HG02571 (cell line): ENCODE data around the gene PREX1.
"Not testable (repeated sequence)": the region's sequence is repeated elsewhere in the genome, so short reads cannot be mapped to it uniquely, and the experiment has no call there.

Experiments used
- ATAC-seq: cut with Tn5 transposase; IDR thresholded peaks from one replicate; pipeline ENCODE4 v1.9.1; 2021; ENCODE audit warnings: mild to moderate bottlenecking, moderate library complexity; ENCODE audit not compliant: unreplicated experiment

Gene PREX1

GRCh38 chr20:48826883-48827771, 672 bp downstream of the PREX1 start:
- ATAC-seq, result peak; percentile 19

DNA sequence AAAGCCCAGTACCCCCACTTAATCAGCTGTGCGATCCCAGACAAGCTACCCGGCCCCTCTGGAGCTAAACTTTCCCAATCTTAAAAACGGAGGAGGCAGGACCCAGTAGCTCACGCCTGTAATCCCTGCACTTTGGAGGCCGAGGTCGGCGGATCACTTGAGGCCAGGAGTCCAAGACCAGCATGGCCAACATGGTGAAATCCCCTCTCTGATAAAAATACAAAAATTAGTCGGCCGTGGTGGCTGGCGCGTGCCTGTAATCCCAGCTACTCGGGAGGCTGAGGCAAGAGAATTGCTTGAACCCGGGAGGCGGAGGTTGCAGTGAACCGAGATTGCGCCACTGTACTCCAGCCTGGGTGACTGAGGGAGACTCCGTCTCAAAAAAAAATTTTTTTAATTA, 1.3 kb downstream of the PREX1 start:
- not testable (repeated sequence) for ATAC-seq

DNA sequence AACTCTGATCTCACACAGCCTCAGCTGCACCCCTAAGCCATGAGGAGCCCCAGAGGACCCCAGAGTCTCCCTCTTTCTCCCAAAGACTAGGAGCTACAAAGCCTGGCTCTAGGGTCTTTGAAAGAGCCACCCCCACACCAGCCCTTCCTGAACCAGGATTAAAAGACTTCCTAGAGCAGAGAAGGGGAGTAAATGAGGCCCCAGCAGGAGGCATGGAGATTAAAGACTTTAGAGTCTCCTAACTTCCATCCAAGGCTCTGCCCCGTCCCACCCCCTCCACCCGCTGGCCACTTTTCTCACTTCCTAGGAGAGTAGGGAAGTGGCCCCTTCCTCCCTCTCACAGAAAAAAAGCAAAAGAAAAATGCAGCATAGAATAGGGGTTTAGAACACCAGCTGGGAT, 1.7 kb downstream of the PREX1 start:
- no peak for ATAC-seq

DNA sequence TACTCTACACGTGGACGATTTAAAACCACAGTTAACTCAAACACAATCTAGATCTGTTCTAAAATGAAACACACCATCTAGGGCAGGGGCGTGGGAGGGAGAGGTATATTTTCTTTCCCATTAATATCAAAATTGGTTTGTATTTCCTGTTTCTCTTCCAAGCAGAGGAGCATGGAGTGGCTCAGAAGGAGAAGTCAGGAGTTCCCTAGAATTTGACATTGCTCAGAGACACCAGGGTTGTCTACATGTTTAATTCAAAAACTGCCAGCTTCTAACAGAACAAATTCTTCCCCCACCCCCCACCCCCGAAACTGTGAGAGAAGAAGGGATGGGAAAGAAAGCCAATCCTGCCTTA, 2.3 kb downstream of the PREX1 start:
- no peak for ATAC-seq

DNA sequence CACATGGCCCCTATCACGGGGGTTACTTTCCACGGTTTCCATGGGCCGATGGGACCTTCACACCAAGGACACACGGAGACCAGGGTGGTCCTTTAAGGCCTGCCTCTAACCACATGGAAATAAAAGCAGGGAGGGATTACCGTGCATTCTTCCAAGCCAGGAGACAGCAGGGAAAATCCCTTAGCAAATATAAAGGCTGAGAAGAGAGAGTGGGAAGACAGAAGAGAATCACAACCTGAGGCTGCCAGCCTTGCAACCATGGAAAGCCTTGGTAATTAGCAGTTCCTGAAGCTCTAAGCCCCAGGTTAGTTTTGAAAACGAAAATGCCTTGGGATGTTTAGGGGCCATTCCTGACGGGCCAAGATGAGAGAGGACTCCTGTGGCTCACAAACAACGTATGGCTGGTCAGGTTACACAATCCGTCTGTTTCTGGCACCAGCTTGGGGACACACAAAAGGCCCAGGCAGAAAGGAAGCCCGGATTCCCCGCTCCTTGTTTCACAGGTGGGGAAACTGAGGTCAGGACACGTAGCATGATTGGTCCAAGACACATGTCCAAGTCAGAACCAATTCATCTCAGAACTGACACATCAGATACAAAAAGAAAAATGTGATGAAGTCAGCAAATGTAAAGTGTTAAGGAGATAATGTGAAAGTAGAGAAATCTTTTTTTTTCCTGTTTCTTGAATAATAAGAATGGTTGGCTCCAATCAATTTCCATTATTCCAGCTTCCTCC, 2.8 kb downstream of the PREX1 start:
- ATAC-seq, result no peak

GRCh38 chr20:48823960-48824498, 3.8 kb downstream of the PREX1 start:
- no peak for ATAC-seq

GRCh38 chr20:48823476-48823875, 4.3 kb downstream of the PREX1 start:
- no peak for ATAC-seq

DNA sequence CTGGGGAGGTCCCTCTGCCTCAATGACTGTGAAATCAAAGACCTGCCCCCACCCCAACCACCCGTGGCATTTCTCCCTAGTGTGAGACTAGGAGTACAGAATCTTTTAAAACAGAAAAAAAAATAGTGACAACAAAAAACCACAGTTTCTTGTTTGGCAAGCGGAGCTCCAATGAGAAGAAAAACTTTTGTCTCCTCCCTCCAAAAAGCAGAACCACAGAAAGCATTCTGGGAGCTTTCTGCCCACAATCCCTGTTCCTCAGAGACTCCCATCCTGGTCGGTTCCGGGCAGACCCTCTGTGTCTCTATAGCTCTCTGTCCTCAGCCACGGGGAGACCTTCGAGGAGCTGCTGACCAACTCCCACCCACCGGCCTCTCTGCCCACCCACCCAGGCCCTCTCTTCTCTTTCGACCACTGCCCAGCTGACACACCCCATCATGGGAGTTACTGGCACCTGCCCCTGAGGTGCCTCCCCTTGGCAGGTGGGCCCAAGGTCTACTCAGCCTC, 4.9 kb downstream of the PREX1 start:
- ATAC-seq, result no peak

GRCh38 chr20:48822178-48822577, 5.6 kb downstream of the PREX1 start:
- no peak for ATAC-seq

DNA sequence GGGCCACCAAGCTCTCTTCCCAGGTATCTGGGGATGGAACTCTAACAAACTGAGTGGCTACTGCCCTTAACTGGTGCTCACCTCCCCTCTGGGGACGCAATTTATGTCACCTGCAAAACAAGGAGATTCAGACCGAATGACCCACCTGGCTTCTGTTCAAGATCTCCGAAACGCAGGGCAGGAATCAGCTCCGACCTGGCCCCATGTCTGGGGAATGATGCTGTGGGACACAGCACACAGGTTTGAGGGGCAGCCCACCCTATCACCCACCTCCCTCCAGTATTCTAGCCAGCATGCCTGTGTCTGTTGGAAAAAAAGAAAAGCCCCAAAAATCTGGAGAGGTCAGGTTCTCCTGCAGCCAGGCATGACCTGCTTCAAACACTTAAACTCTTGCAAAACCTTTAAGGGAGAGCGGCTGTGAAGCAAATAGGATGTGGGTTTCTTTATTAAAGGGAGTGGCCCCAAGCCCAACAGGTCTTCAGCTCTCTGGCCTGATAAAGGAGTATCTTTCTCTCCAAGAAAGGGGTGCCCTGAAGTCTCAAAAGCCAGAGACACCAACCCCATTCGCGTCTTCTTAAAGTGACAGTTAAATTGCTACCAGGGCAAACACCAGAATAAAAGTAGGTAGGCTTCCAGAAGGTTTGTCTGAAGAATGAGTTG, 6.4 kb downstream of the PREX1 start:
- ATAC-seq, result no peak

DNA sequence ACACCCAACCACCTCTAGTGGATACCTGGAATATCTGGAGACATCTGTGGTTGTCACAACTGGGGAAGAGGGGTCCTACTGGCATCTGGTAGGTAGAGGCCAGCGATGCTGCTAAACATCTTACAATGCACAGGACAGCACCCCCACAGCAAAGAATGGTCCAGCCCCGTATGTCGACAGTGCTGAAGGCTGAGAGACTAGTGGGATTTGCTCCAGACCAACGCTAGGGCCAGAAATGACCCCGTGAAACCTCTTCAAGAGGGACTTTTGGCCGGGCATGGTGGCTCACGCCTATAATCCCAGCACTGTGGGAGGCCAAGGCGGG, 7.2 kb downstream of the PREX1 start:
- ATAC-seq, result no peak

DNA sequence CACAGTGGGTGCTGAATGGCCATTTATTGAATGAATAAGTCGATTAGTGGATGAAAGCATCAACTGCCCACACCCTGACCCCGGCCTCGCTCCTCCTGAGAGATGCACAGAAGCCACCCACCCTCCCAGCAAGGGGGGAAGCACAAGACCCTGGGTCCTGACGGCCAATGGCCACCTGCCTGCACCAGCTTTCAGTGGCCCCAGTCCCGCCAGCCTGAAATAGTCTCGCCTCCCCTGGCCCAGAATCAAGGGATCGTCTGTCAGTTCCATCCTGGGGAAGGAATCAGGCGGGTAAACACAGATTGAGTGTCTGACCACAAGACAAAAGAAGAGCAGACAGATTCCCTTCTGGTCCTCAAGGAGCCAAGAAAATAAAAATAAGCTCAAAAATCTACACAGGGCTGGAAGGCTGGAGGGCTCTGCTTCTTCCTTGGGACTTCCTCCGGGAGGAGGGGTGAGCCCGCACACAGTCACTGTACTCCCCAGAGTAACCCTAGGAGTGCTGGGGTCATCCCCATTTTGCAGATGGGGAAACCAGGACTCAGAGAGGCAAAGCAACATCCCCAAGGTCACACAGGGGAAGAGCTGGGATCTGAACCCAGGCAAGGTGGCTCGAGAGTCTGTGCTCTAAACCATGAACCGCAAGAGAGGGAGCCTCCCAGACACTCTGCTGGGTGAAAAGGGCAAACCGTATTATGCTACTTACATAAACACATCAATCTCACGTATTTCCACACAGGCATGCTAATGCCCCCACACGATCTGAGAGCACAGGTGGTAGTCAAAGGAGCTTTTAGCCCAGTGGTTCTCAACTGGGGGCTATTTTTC, 7.8 kb downstream of the PREX1 start:
- no peak for ATAC-seq

DNA sequence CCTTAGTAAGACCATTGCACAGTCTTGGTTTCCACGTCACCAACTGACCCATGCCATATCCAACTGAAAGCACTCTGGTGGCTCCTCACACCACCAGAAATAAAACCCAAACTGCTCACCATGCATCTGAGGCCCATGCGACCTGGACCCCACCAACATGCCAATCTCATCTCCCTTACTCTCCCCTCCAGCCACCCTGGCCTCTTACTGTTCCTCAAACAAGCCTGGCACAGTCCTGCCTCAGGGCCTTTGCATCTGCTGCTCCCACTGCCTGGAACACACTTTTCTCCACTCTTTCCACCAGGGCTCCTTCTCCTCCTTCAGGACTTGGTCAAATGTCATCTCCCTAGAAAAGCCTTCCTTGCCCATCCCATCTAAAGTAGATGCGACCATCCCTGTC, 8.7 kb downstream of the PREX1 start:
- no peak for ATAC-seq

DNA sequence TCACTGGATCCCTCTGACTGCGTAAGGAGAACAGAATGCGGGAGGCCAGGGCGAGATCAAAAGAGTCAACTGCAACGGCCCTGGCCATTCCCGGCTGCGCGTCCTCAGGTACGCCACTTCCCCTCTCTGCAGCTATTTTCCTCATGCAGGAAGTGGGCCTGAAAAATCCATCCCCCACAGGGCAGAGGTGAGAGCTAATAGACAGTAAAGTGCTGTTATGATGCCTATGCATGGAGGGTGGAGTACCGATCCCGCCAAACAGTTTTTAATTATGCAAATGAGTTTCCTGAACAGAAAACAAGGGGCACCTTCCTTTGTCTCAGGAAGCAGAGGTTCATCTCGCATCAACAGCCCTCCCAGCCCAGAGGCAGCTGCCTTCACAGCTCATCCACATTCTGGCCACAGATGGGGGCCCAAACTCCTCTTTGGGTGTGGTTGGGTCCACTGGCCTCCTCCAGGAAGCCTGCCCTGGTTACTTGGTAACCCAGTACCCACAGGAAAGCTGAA, 9.3 kb downstream of the PREX1 start:
- ATAC-seq, result no peak

DNA sequence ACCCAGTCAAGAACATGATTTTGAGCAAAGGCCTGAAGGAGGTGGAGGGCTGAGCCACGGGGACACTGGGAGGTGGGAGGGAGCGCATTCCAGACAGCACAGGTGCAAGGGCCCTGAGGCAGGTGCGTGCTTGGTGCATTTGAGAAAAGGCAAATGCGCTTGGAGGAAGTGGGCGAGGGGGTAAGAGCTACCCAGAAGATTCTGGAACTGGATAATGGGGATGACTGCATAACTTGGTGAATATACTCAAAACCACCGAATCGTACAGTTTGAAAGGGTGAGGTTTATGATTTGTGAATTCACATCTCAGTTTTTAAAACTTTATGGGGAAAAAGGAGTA, 9.8 kb downstream of the PREX1 start:
- ATAC-seq, result no peak

DNA sequence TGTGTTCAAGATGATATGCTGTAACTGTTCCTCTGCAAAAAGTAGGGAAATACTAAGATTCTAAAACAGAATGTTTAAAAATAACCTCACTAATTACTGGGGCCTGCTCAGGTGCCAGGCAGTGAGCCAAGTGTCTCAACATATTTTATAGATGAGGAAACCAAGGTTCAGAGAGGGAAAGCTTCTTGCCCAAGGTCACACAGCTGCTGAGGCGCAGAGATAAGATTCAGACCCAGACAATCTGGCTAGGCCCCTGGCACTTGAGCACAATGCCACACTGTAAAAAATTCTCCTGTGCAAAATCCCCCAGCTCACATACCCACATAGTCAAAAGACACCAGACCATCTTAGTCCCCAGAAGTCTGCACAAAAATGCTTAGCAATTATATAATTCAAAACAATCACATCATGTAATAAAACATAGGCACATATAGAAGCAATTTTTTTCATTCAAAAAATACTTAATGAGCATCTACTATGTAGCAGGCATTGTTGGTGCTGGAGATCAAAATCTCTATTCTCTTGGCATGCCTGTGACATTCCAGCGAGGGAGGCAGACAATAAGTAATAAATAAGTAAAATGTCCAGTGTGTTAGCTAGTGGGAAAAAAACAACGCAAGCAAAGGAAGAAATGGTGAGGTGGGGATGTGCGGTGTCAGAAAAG, 10.3 kb downstream of the PREX1 start:
- ATAC-seq, result no peak

GRCh38 chr20:48816282-48817205, 11.3 kb downstream of the PREX1 start:
- ATAC-seq, result no peak

- no peak for ATAC-seq
Observed at GRCh38 chr20:48815537-48815936, 12.3 kb downstream of the PREX1 start.

- no peak for ATAC-seq
Observed at GRCh38 chr20:48814633-48815032, 13.2 kb downstream of the PREX1 start.
